ENCODE data around the gene DNAH7.

- TF ChIP-seq CTCF (IDR thresholded peaks at IDR 0.05 in 8 of 11, conservative IDR thresholded peaks at IDR 0.05 in 3 of 11) = no peak
- no peak for TF ChIP-seq POLR2A (IDR thresholded peaks at IDR 0.05)
Measured at GRCh38 chr2:196108604-196109003, 40.0 kb upstream of the DNAH7 start.

All from spleen (tissue), 7 donors.